ENCODE measurements around the gene COMMD4.

The COMMD4 gene

DNA sequence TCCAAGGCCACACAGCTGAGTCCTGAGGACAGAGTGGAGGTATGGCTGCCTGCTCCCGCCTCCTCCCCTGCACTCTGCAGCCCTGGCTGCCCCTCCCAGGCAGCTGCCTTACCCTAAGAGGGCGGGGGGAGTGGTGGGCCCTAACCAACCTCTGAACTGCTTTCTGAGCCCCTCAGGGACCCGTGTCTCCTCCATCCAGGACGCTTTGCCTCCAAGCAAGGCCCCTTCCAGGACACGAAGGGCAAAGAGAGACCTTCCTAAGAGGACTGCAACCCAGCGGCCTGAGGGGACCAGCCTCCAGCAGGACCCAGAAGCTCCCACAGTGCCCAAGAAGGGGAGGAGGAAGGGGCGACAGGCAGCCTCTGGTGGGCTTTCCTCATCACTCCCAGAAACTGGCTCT lies 18.6 kb downstream of the COMMD4 start:
- no peak overlapping the region for H3K4me3 ChIP-seq (replicated peaks; ENCODE audit: low read depth, low read length)
- TF ChIP-seq, protein P1, sequence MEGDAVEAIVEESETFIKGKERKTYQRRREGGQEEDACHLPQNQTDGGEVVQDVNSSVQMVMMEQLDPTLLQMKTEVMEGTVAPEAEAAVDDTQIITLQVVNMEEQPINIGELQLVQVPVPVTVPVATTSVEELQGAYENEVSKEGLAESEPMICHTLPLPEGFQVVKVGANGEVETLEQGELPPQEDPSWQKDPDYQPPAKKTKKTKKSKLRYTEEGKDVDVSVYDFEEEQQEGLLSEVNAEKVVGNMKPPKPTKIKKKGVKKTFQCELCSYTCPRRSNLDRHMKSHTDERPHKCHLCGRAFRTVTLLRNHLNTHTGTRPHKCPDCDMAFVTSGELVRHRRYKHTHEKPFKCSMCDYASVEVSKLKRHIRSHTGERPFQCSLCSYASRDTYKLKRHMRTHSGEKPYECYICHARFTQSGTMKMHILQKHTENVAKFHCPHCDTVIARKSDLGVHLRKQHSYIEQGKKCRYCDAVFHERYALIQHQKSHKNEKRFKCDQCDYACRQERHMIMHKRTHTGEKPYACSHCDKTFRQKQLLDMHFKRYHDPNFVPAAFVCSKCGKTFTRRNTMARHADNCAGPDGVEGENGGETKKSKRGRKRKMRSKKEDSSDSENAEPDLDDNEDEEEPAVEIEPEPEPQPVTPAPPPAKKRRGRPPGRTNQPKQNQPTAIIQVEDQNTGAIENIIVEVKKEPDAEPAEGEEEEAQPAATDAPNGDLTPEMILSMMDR (IDR thresholded peaks at IDR 0.05; ENCODE audit: low read length, missing control alignments) = no peak
- DNase-seq (ENCODE audit: low read depth) = no peak

DNA sequence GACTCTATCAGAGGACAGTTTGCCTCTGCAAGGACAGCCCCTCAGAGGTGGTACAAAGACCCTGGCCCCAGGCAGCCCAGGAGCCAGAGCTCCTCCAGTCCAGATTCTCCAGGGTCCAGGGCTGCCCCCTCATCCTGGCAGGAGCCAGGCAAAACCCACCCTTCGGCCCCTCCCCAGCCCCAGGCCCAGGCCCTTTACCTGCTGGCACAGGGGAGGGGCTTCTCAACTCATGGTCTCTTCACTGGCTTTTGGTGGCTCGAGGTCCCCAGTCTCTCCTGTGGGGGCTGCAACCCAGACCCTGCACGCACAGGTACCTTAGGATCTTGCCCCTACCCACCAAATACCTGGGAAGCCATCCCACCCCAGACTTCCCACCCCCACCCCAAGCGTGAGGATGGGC lies 19.5 kb downstream of the COMMD4 start:
- DNase-seq (ENCODE audit: low read depth) = no peak
- no peak overlapping the region for H3K4me3 ChIP-seq (replicated peaks; ENCODE audit: low read depth, low read length)
- TF ChIP-seq, protein P1 (IDR thresholded peaks at IDR 0.05; ENCODE audit: low read length, missing control alignments) = no peak

DNA sequence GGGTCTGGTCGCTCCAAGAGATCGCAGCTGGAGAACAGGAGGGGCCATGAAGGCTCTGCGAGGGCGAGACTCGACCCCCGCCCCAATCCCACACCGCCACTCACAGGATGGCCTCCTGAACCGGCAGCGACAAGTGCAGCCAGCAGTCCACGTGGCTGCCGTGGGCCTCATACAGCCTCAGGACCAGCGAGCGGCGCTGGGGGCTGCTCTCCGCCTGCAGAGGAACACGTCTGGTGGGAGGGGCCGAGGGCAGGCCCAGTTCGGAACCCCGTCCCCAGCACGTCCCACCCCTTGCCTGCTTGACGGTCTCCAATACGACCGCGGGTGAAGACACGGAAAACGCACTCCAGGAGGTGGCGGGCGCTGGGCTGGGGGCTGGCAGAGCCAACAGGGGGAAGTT lies 20.1 kb downstream of the COMMD4 start:
- H3K4me3 ChIP-seq (replicated peaks; ENCODE audit: low read depth, low read length) = no peak overlapping the region
- DNase-seq (ENCODE audit: low read depth) = no peak
- TF ChIP-seq, protein P1 (IDR thresholded peaks at IDR 0.05; ENCODE audit: low read length, missing control alignments) = no peak

DNA sequence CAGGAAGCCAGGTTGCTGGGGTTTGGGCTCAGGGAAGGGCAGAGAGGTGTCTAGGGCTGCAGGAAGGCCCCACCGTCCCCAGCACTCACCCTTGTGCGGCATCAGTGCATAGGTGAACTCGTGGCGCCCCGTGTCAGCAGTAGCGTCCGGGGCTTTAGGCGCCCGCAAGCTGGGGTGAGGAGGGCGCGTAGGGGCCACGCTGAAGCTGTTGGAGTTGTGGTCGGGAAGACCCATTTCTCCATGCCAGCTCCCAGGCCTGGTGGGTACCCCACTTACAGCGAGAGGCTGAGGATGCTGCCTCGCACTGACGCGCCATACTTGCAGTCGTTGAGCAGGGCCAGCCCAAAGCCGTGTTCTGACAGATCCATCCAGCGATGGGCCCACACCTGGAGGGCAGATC lies 20.7 kb downstream of the COMMD4 start:
- DNase-seq (ENCODE audit: low read depth) = no peak
- TF ChIP-seq, protein P1 (IDR thresholded peaks at IDR 0.05; ENCODE audit: low read length, missing control alignments) = no peak
- no peak overlapping the region for H3K4me3 ChIP-seq (replicated peaks; ENCODE audit: low read depth, low read length)

DNA sequence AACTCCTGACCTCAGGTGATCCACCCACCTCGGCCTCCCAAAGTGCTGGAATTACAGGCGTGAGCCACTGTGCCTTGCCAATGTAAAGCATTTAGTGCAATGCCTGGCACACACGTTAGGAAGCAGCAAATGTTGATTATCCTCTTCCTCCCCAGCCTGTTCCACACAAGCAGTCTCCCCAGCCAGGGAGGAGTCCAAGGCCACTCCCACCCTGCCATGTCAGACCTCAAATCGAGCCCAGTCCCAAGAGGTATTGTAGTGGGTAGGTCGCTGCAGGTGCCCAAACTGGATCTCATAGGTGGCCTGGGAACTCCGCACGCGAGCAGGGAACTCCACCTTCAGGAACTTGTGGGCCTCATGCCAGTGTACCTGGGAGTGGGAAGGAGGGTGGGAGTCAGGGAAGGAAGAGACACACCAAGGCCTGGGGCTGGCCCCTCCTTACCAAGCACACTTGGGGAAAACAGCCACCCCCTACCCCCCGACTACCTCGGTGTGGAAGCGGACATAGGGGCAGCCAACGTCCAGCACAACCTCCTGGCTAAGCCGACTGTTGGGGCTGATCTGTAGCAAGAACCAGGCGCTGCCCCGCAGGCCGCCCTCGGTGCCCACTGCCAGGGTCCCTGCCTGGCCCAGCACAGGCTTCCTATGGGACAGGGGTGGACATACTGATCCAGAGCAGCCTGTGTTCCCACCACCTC lies 22.3 kb downstream of the COMMD4 start:
- DNase-seq (ENCODE audit: low read depth) = no peak
- H3K4me3 ChIP-seq (replicated peaks; ENCODE audit: low read depth, low read length) = no peak overlapping the region
- TF ChIP-seq, protein P1 (IDR thresholded peaks at IDR 0.05; ENCODE audit: low read length, missing control alignments) = no peak

DNA sequence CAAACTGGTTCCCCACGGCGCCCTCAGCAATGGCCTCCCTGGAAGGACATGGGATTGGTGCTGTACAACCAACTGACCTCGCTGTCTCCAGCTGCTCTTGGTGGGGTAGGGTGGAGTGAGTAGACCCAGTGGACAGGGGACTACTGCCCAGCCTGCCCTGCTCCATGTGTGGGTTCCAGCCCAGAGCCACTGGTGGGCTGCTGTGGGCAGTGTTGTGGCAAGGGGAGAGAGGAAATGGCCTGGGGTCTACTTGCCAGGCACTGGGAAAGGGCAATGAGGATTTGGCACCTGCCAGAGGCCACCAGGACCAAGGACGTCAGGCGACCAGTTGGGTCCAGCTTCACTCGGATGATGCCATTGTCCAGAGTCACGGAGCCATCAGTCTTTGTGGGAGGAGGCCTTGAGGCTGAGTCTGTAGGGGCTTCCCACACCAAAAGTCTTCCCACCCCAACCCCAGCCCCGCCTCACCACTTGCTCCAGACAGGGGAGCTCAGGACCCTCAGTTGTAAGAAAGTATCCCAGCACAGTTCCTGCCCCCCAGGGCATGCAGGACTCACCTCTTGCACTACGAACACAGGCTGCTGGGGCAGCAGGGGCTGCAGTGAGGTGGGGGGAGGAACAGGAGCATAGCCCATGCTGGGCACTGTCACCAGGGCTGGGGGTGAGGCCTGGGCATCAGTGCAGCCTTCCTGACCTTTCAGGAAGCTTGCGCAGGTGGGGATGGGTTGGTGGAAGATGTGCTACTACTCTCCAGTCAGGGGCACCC lies 23.1 kb downstream of the COMMD4 start:
- no peak overlapping the region for H3K4me3 ChIP-seq (replicated peaks; ENCODE audit: low read depth, low read length)
- DNase-seq (ENCODE audit: low read depth) = no peak
- TF ChIP-seq, protein P1 (IDR thresholded peaks at IDR 0.05; ENCODE audit: low read length, missing control alignments) = no peak
